HG03378 (cell line): ENCODE results near the gene DPYSL4.
"Not testable (repeated sequence)": the region's sequence is repeated elsewhere in the genome, so short reads cannot be mapped to it uniquely, and the experiment has no call there.

Source experiments
- ATAC-seq: cut with Tn5 transposase; IDR thresholded peaks from one replicate; pipeline ENCODE4 v1.9.1; 2021; ENCODE audit warnings: mild to moderate bottlenecking, moderate library complexity; ENCODE audit not compliant: unreplicated experiment

Gene DPYSL4

DNA sequence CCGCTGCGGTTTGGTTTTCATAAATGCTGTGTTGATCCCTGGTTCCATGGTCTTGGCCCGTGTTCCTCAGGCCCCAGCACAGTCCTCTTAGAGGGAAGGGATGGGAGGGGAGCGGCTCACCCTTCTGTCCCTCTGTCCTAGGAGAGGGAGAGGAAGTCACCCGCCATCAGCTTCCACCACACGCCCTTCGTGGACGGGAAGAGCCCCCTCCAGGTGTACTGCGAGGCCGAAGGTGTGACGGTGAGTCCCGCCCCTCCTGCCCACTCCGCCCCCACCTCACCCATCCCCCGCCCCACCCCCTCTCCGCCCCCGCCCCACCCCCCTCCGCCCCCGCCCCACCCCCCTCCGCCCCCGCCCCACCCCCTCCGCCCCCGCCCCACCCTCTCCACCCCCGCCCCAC, 37.5 kb upstream of the DPYSL4 start:
- ATAC-seq, result no peak

- ATAC-seq, result no peak
Measured at GRCh38 chr10:132149917-132150316, 36.8 kb upstream of the DPYSL4 start.

- ATAC-seq, result no peak
Measured at GRCh38 chr10:132150777-132151176, 36.0 kb upstream of the DPYSL4 start.

- ATAC-seq, result no peak
Measured at GRCh38 chr10:132151286-132151950, 35.3 kb upstream of the DPYSL4 start.

DNA sequence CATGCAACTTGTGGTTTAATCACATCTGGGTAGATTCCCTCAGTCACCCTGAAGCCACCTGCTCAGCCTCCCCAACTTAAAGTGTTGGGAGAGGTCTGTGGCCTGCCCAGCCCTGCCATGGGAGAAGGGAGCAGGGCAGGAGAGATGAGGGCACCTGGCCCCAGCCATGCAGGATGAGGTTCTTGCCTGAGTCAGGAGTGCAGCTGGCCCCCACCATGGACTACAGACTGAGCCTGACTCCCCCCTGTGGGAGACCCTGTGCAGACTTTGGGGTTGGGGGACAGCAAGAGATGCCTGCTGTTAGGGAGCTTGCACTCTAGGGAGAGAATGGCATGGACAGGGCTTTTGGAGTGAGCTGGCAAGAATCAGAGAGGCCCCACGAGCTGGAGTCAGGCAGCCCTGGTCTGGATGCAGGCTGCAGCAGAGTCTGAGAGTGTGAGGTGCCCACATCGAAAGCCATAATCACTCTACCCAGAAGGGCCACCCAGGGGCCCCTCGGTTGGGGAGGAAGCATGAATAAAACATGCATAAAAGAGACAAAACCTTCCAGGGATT, 34.7 kb upstream of the DPYSL4 start:
- ATAC-seq, result no peak

GRCh38 chr10:132152896-132153580, 33.7 kb upstream of the DPYSL4 start:
- no peak for ATAC-seq

DNA sequence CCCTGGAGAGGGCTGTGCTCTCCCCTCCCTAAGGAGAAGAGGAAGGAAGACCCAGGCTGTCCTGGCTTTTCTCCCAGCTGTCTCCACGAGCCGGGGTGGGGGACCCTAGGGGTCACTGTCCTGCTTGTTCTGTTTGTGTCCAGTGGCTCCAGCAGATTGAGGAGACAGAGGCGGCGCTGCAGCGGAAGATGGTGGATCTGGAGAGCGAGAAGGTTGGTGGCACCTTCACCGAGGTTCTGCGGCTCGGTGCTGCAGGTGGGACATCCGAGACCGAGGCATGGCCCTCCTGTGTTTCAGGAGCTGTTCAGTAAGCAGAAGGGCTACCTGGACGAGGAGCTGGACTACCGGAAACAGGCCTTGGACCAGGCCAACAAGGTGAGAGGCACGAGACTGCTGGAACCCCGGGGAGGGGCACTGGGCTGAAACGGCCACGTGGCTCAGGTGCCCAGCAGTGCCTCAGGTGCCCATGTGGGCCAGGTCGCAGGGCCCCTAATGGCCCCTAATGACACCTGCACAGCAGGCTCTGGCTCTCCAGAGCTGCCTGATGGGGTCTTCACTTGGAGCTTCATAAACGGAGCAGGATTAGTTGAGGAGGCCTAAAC, 33.0 kb upstream of the DPYSL4 start:
- ATAC-seq, result no peak

DNA sequence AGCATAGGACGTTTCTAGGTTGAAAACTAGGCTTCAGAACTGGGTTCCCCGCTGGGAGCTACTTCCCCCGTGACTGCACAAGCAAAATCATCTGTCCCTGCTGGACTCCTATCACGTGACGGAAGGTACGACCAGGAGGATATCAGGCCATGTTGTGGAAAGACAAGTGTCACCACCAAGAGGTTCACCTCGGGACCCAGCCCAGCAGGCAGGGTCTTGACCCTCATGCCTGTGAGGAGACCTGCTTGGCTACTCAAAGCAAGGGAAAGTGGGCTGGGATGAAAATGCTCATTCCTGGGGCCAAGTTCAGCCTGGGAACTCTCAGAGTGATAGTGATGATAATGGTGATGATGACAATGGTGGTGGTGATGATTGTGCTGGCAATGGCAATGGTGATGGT, 32.3 kb upstream of the DPYSL4 start:
- no peak for ATAC-seq

- ATAC-seq, result no peak
Measured at GRCh38 chr10:132154931-132155330, 31.8 kb upstream of the DPYSL4 start.

- ATAC-seq, result no peak
Measured at GRCh38 chr10:132155723-132156381, 30.9 kb upstream of the DPYSL4 start.

- ATAC-seq, result no peak
Measured at GRCh38 chr10:132156382-132156781, 30.4 kb upstream of the DPYSL4 start.

GRCh38 chr10:132157101-132157500, 29.6 kb upstream of the DPYSL4 start:
- no peak for ATAC-seq

DNA sequence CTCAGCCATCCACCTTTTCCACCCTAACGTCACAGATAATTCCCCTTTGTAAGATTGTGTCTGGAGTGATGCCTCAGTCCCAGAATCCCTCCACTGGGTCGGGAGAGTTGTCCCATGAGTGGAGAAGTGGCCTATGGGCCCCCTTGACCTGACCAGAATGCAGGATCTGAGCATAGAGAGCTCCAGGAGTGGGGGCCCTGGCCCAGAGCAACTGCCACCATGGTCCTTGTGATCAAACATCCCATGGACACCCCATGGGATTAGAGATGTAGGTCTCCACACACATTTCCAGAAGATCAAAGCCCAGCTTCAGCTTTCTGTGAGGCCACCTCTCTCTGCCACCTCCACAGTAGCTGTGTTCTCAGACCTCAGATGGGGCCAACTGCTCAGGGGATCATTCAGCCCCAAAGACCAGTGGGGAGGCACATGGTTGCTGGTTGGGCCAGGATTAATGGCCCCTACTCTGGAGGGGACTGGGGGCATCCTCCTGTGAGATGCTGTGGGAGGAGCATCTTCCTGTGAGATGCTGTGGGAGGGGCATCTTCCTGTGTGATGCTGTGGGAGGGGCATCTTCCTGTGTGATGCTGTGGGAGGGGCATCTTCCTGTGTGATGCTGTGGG, 28.5 kb upstream of the DPYSL4 start:
- ATAC-seq, result no peak

GRCh38 chr10:132158823-132159222, 27.9 kb upstream of the DPYSL4 start:
- ATAC-seq, result no peak

- ATAC-seq, result not testable (repeated sequence)
Measured at GRCh38 chr10:132159302-132160230, 27.2 kb upstream of the DPYSL4 start.

- not testable (repeated sequence) for ATAC-seq
Measured at GRCh38 chr10:132160231-132160630, 26.5 kb upstream of the DPYSL4 start.

- not testable (repeated sequence) for ATAC-seq
Measured at GRCh38 chr10:132160834-132161622, 25.7 kb upstream of the DPYSL4 start.

GRCh38 chr10:132162021-132162531, 24.7 kb upstream of the DPYSL4 start:
- ATAC-seq, result peak; percentile 31
